GM18861 (cell line): Measurements from ENCODE around the gene DELE1.

Experiments
- ATAC-seq: cut with Tn5 transposase; IDR thresholded peaks from one replicate; pipeline ENCODE4 v1.9.1; 2021; ENCODE audit not compliant: unreplicated experiment

The DELE1 gene

GRCh38 chr5:141923448-141924313 is at the start of gene DELE1:
Gene DELE1 (plus strand): TSS chr5:141923871. CDS start chr5:141923942, 71 bp downstream.
- peak; percentile 92 for ATAC-seq

GRCh38 chr5:141873933-141874261 is 49.8 kb upstream of the DELE1 start:
- no peak for ATAC-seq

- no peak for ATAC-seq
These were observed 49.3 kb upstream of the DELE1 start for GRCh38 chr5:141874262-141874964.

GRCh38 chr5:141875022-141875740 is 48.5 kb upstream of the DELE1 start:
- ATAC-seq = no peak

- no peak for ATAC-seq
These were observed 47.7 kb upstream of the DELE1 start for GRCh38 chr5:141875795-141876627.

- no peak for ATAC-seq
These were observed 46.9 kb upstream of the DELE1 start for GRCh38 chr5:141876628-141877355.

GRCh38 chr5:141877356-141878185 is 46.1 kb upstream of the DELE1 start:
- ATAC-seq = no peak

GRCh38 chr5:141878186-141878710 is 45.4 kb upstream of the DELE1 start, which contains the start of gene PCDH1:
Gene PCDH1 (minus strand): TSS chr5:141878410. CDS start chr5:141878262, 148 bp downstream.
- no peak for ATAC-seq

GRCh38 chr5:141878711-141879425 is 44.8 kb upstream of the DELE1 start:
- ATAC-seq = peak; percentile 87

GRCh38 chr5:141879426-141879759 is 44.3 kb upstream of the DELE1 start:
- ATAC-seq = no peak

GRCh38 chr5:141879941-141880738 is 43.5 kb upstream of the DELE1 start:
- no peak for ATAC-seq

GRCh38 chr5:141880961-141881801 is 42.5 kb upstream of the DELE1 start:
- no peak for ATAC-seq

GRCh38 chr5:141881886-141882285 is 41.8 kb upstream of the DELE1 start:
- no peak for ATAC-seq

- ATAC-seq = no peak
These were observed 41.0 kb upstream of the DELE1 start for GRCh38 chr5:141882594-141883183.

- no peak for ATAC-seq
These were observed 40.3 kb upstream of the DELE1 start for GRCh38 chr5:141883184-141883891.

- ATAC-seq = no peak
These were observed 39.8 kb upstream of the DELE1 start for GRCh38 chr5:141883892-141884318.
